ENCODE results near the gene ZC3H12A. TPM values are rescaled to one million over a fixed set of nuclear protein-coding genes. Genes with fewer than 3 reads are reported as not detected.

The ZC3H12A gene
- total RNA-seq, 1 donor, result 38.9 TPM

DNA sequence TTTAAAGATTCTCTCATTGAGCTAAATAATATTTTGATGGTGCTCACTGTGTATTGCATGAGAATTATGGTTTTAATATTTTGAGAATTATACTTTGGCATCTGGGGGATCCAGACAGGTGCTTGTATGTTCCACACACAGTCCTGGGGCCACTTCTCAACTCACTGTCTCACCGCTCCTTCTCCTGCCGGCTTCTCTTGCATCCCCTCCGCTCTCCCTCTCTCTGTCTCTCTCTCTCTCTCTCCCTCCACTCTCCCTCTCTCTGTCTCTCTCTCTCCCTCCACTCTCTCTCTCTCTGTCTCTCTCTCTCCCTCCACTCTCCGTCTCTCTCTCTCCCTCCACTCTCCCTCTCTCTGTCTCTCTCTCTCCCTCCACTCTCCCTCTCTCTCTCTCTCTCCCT is 32.2 kb upstream of the ZC3H12A start:
- DNase-seq (ENCODE audit: low read depth), result no peak
- no peak overlapping the region for H3K4me3 ChIP-seq (ENCODE audit: low read depth, low read length)
- no peak for TF ChIP-seq CTCF (IDR thresholded peaks at IDR 0.05; ENCODE audit: insufficient read depth, low read depth, low read length)

- no peak overlapping the region for H3K4me3 ChIP-seq (ENCODE audit: low read depth, low read length)
- no peak for DNase-seq (ENCODE audit: low read depth)
- no peak for TF ChIP-seq CTCF (IDR thresholded peaks at IDR 0.05; ENCODE audit: insufficient read depth, low read depth, low read length)
Observed at GRCh38 chr1:37442644-37443043, 31.7 kb upstream of the ZC3H12A start.

GRCh38 chr1:37446874-37447273 is 27.5 kb upstream of the ZC3H12A start:
- no peak for DNase-seq (ENCODE audit: low read depth)
- no peak overlapping the region for H3K4me3 ChIP-seq (ENCODE audit: low read depth, low read length)
- TF ChIP-seq CTCF (IDR thresholded peaks at IDR 0.05; ENCODE audit: insufficient read depth, low read depth, low read length), result no peak

GRCh38 chr1:37448185-37448584 is 26.2 kb upstream of the ZC3H12A start:
- no peak for DNase-seq (ENCODE audit: low read depth)
- H3K4me3 ChIP-seq (ENCODE audit: low read depth, low read length), result no peak overlapping the region
- TF ChIP-seq CTCF (IDR thresholded peaks at IDR 0.05; ENCODE audit: insufficient read depth, low read depth, low read length), result no peak

DNA sequence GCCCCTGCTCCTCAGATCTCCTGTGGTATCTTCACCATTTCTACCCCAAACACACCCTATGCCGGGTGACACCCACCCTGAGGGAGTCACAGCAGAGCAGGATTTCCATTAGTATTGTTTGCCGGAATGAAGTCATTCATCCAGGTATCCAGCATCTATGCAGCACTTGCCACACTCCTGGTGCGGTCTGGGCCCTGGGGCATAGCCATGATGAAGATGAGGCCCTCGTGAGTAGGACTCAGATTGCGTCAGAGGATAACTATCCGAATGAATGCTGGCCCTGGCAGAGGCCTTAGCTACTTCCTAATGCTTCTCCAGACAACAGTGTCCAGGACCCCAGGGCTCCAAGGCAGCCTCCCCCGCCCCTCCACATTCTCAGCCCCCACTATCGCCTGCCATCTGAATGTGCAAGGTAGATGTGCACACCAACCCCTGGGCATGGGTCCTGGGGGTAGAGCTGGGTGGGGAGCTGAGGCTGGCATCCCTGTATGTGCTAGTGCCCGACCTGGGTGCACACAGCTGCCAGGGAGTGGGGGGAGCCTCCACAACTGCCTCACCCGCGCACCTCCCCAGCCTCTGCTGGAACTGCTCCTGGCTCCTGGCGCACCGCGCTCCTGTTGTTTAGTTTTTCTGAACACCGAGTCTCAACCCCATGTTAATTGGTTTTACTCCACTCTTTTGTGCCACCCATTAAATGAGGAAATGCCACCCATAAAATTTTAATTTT is 25.5 kb upstream of the ZC3H12A start:
- no peak for TF ChIP-seq CTCF (IDR thresholded peaks at IDR 0.05; ENCODE audit: insufficient read depth, low read depth, low read length)
- peak; percentile 25 for DNase-seq (ENCODE audit: low read depth)
- no peak overlapping the region for H3K4me3 ChIP-seq (ENCODE audit: low read depth, low read length)

DNA sequence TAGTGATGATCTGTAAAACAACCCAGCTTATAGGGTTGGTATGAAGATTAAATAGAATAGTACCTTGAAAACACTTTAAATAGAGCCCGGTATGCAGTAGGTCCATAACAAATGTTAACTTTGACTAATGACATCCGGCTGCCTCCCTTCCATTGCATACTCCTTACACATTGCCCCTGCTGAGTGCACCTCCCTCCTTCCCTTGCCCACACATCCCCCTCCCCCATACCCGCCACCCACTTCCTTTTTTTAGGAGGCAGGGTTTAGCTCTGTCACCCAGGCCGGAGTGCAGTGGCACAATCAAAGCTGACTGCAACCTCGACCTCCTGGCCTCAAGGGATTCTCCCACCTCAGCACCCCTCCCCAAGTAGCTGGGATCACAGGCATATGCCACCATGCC is 24.4 kb upstream of the ZC3H12A start:
- TF ChIP-seq CTCF (IDR thresholded peaks at IDR 0.05; ENCODE audit: insufficient read depth, low read depth, low read length), result no peak
- no peak overlapping the region for H3K4me3 ChIP-seq (ENCODE audit: low read depth, low read length)
- DNase-seq (ENCODE audit: low read depth), result no peak

- DNase-seq (ENCODE audit: low read depth), result no peak
- no peak overlapping the region for H3K4me3 ChIP-seq (ENCODE audit: low read depth, low read length)
- no peak for TF ChIP-seq CTCF (IDR thresholded peaks at IDR 0.05; ENCODE audit: insufficient read depth, low read depth, low read length)
Observed at GRCh38 chr1:37452416-37452815, 22.0 kb upstream of the ZC3H12A start.

All from fibroblast of villous mesenchyme (primary cell).